GM21515 (cell line): ENCODE data around the gene RNH1.

ENCODE experiments used
- ATAC-seq: cut with Tn5 transposase; IDR thresholded peaks from one replicate; pipeline ENCODE4 v1.9.1; 2021; ENCODE audit not compliant: unreplicated experiment

RNH1 gene

GRCh38 chr11:459511-460220 is 47.4 kb downstream of the RNH1 start:
- no peak for ATAC-seq

GRCh38 chr11:457111-457760 is 49.8 kb downstream of the RNH1 start:
- no peak for ATAC-seq

GRCh38 chr11:456533-456932 is 50.5 kb downstream of the RNH1 start:
- no peak for ATAC-seq

- no peak for ATAC-seq
These were observed 51.4 kb downstream of the RNH1 start for GRCh38 chr11:455566-456147.

GRCh38 chr11:454801-455565 is 52.1 kb downstream of the RNH1 start:
- ATAC-seq, result no peak

- ATAC-seq, result no peak
These were observed 53.0 kb downstream of the RNH1 start for GRCh38 chr11:454043-454442.

- ATAC-seq, result no peak
These were observed 53.5 kb downstream of the RNH1 start for GRCh38 chr11:453564-453963.

- no peak for ATAC-seq
These were observed 54.0 kb downstream of the RNH1 start for GRCh38 chr11:452916-453527.

- no peak for ATAC-seq
These were observed 54.8 kb downstream of the RNH1 start for GRCh38 chr11:452203-452744.

GRCh38 chr11:451738-452137 is 55.3 kb downstream of the RNH1 start:
- no peak for ATAC-seq

- peak; percentile 5 for ATAC-seq
These were observed 56.1 kb downstream of the RNH1 start for GRCh38 chr11:450809-451451.

- ATAC-seq, result peak; percentile 76
These were observed 56.9 kb downstream of the RNH1 start, which contains the start of gene PTDSS2 for GRCh38 chr11:449889-450808. PTDSS2 (plus strand) TSS chr11:450279; CDS start chr11:450456, 177 bp downstream.

- ATAC-seq, result peak; percentile 39
These were observed 58.9 kb downstream of the RNH1 start for GRCh38 chr11:447923-448731.

- no peak for ATAC-seq
These were observed 60.2 kb downstream of the RNH1 start for GRCh38 chr11:446891-447290.

GRCh38 chr11:445765-446588 is 61.1 kb downstream of the RNH1 start:
- no peak for ATAC-seq
